ENCODE results near the gene MYBBP1A.

GRCh38 chr17:4553669-4554068 lies 1.5 kb downstream of the MYBBP1A start:
- no peak for TF ChIP-seq POLR2A (IDR thresholded peaks at IDR 0.05; ENCODE audit: low read depth, low read length)
- no peak for TF ChIP-seq POLR2AphosphoS5 (IDR thresholded peaks at IDR 0.05; ENCODE audit: low read depth, low read length)
- no peak for TF ChIP-seq TAF1 (IDR thresholded peaks at IDR 0.05; ENCODE audit: low read depth, low read length)
- no peak for TF ChIP-seq SPI1 (IDR thresholded peaks at IDR 0.05; ENCODE audit: low read depth, low read length)
